HL-60 (cell line): ENCODE data around the gene MGME1.

Source experiments
- GABPA ChIP-seq: IDR thresholded peaks from 2 replicates; pipeline ENCODE4 v1.6.1; 2012; ENCODE audit warnings: low read depth
- TF ChIP-seq, protein P1 (sequence below): IDR thresholded peaks from one replicate; pipeline ENCODE4 v1.5.1; 2011; ENCODE audit warnings: low read length, control low read depth, inconsistent platforms; ENCODE audit not compliant: insufficient read depth

DNA sequence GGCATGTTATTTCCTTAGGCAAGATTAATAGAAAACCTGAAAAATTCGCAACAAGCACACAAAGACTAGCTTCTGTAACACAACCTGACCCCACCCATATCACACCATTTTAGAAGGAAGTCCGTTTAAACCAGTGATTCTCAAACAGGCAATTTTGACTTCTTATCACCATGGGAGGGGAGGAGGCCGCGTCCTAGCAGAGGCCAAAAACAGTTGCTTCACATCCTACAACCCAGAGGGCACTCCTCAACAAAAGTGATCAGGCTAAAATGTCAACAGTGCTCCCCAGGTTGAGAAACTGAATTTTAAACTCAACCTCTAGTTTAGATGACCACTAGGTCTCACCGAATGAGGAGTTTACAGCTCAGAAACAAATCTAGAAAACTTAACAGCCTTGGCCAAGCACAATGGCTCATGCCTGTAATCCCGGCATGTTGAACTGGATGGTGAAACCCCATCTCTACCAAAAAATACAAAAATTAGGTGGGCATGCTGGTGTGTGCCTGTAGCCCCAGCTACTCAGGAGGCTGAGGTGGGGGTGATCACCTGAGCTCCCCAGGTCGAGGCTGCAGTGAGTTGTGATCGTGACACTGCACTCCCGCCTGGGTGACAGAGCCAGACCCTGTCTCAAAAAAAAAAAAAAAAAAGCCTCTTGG lies 3.6 kb upstream of the MGME1 start:
- TF ChIP-seq GABPA: no peak
- TF ChIP-seq, protein P1, sequence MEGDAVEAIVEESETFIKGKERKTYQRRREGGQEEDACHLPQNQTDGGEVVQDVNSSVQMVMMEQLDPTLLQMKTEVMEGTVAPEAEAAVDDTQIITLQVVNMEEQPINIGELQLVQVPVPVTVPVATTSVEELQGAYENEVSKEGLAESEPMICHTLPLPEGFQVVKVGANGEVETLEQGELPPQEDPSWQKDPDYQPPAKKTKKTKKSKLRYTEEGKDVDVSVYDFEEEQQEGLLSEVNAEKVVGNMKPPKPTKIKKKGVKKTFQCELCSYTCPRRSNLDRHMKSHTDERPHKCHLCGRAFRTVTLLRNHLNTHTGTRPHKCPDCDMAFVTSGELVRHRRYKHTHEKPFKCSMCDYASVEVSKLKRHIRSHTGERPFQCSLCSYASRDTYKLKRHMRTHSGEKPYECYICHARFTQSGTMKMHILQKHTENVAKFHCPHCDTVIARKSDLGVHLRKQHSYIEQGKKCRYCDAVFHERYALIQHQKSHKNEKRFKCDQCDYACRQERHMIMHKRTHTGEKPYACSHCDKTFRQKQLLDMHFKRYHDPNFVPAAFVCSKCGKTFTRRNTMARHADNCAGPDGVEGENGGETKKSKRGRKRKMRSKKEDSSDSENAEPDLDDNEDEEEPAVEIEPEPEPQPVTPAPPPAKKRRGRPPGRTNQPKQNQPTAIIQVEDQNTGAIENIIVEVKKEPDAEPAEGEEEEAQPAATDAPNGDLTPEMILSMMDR: no peak
